ENCODE results near the gene PCDHB13.
"Not testable (repeated sequence)": the region's sequence is repeated elsewhere in the genome, so short reads cannot be mapped to it uniquely, and the experiment has no call there.

PCDHB13 gene

DNA sequence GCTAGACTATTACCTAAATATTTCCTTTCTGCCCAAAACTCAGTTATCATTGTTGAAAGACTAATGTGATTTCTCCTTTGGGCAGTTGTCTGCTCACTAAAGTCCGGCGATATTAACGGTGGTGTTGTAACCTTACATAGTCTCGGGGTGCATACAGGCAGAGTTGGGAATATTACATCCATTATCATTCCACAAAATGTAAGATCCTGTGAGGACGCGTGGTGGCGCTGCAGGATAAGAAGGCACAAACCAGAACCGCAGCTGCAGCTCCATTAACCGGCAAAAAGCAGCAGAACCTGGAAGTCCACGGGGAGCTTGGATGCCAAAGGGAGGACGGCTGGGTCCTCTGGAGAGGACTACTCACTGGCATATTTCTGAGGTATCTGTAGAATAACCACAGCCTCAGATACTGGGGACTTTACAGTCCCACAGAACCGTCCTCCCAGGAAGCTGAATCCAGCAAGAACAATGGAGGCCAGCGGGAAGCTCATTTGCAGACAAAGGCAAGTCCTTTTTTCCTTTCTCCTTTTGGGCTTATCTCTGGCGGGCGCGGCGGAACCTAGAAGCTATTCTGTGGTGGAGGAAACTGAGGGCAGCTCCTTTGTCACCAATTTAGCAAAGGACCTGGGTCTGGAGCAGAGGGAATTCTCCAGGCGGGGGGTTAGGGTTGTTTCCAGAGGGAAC lies at the start of gene PCDHB13:
TSS of gene PCDHB13 (plus strand) at position 264 of the 684 bp plus-strand sequence. CDS start at position 469, 205 bp downstream.
- not testable (repeated sequence) for DNase-seq (ENCODE audit: low read depth)

DNA sequence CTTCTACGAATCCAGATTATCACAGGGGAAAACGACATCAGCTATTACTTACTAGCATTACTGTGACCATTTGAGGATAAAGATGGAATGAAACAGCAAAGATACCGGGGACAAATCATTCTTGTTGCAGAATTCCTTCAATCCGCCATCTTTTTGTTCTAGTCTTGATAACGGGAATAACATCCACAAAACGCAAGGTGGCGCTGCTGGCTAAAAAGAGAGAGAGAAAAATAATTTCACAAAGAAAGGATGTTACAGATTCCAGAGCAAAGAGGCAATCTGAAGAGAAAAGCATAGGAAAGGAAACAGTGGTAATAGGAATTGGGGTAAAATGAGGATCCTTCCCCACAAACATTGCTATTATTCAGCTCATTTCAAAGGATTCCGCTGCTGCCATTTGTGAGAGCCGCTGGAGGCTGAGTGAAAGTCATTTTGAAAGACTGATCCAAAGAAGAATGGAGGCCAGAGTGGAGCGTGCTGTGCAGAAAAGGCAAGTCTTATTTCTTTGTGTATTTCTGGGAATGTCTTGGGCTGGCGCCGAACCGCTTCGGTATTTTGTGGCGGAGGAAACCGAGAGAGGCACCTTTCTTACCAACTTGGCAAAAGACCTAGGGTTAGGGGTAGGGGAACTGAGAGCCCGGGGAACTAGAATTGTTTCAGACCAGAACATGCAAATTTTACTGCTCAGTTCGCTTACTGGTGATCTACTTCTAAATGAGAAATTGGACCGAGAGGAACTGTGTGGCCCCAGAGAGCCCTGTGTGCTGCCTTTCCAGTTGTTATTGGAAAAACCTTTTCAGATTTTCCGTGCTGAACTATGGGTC lies 41.1 kb upstream of the PCDHB13 start, which contains the start of gene PCDHB7:
TSS of gene PCDHB7 (plus strand) at position 264 of the 824 bp plus-strand sequence. CDS start at position 456, 192 bp downstream.
- DNase-seq (ENCODE audit: low read depth): no peak

DNA sequence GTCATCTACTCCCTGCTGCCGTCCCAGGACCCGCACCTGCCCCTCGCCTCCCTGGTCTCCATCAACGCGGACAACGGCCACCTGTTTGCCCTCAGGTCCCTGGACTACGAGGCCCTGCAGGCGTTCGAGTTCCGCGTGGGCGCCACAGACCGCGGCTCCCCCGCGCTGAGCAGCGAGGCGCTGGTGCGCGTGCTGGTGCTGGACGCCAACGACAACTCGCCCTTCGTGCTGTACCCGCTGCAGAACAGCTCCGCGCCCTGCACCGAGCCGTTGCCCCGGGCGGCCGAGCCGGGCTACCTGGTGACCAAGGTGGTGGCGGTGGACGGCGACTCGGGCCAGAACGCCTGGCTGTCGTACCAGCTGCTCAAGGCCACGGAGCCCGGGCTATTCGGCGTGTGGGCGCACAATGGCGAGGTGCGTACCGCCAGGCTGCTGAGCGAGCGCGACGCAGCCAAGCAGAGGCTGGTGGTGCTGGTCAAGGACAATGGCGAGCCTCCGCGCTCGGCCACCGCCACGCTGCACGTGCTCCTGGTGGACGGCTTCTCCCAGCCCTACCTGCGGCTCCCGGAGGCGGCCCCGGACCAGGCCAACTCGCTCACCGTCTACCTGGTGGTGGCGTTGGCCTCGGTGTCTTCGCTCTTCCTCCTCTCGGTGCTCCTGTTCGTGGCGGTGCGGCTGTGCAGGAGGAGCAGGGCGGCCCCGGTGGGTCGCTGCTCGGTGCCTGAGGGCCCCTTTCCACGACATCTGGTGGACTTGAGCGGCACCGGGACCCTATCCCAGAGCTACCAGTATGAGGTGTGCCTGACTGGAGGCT lies 39.2 kb upstream of the PCDHB13 start:
- DNase-seq (ENCODE audit: low read depth): not testable (repeated sequence)

DNA sequence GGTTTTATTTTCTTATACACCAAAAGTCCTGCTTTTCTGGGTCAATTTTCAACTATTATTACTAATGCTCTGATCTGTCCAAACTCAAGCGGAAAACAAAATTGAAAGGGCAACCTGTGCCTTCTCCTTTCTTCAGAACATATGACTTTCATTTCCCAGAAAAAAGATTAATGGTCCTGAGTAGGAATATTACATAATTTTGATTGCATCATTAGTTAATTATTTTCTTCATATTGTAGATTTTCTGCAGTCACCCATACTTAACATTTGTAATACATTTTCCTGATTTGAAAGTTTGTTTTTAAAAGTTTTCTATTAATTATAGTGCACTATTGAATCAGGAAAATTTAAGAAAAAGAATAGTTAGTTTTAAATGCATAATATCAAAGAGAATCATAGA lies 37.8 kb upstream of the PCDHB13 start:
- DNase-seq (ENCODE audit: low read depth): no peak

DNA sequence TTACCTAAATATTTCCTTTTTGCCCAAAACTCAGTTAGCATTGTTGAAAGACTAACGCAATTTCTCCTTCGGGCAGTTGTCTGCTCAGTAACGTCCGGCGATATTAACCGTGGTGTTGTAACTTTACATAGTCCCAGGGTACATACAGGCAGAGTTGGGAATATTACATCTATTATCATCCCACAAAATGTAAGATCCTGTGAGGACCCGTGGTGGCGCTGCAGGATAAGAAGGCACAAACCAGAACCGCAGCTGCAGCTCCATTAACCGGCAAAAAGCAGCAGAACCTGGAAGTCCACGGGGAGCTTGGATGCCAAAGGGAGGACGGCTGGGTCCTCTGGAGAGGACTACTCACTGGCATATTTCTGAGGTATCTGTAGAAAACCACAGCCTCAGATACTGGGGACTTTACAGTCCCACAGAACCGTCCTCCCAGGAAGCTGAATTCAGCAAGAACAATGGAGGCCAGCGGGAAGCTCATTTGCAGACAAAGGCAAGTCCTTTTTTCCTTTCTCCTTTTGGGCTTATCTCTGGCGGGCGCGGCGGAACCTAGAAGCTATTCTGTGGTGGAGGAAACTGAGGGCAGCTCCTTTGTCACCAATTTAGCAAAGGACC lies 36.0 kb upstream of the PCDHB13 start, which contains the start of gene PCDHB8:
TSS of gene PCDHB8 (plus strand) at position 214 of the 615 bp plus-strand sequence. CDS start at position 459, 245 bp downstream.
- not testable (repeated sequence) for DNase-seq (ENCODE audit: low read depth)

DNA sequence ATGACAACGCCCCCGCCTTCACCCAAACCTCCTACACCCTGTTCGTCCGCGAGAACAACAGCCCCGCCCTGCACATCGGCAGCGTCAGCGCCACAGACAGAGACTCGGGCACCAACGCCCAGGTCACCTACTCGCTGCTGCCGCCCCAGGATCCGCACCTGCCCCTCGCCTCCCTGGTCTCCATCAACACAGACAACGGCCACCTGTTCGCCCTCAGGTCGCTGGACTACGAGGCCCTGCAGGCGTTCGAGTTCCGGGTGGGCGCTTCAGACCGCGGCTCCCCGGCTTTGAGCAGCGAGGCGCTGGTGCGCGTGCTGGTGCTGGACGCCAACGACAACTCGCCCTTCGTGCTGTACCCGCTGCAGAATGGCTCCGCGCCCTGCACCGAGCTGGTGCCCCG lies 34.3 kb upstream of the PCDHB13 start:
- not testable (repeated sequence) for DNase-seq (ENCODE audit: low read depth)

DNA sequence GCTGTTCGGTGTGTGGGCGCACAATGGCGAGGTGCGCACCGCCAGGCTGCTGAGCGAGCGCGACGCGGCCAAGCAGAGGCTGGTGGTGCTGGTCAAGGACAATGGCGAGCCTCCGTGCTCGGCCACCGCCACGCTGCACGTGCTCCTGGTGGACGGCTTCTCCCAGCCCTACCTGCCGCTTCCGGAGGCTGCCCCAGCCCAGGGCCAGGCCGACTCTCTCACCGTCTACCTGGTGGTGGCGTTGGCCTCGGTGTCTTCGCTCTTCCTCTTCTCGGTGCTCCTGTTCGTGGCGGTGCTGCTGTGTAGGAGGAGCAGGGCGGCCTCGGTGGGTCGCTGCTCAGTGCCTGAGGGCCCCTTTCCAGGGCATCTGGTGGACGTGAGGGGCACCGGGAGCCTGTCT lies 33.8 kb upstream of the PCDHB13 start:
- DNase-seq (ENCODE audit: low read depth): not testable (repeated sequence)

DNA sequence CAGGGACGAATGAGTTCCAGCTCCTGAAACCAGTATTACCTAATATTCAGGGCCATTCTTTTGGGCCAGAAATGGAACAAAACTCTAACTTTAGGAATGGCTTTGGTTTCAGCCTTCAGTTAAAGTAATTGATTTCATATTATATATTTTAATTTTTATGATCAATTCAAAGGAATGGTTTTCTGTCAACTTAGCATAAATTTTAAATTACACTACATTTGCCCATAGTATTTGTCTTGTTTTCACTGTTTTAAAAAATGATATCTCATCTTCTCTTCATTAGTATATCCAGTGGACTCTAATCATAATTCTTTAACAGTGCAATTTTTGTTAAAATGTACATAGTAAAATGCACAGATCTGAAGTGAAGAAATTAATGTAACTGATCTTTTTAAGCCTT lies 33.4 kb upstream of the PCDHB13 start:
- DNase-seq (ENCODE audit: low read depth): no peak

DNA sequence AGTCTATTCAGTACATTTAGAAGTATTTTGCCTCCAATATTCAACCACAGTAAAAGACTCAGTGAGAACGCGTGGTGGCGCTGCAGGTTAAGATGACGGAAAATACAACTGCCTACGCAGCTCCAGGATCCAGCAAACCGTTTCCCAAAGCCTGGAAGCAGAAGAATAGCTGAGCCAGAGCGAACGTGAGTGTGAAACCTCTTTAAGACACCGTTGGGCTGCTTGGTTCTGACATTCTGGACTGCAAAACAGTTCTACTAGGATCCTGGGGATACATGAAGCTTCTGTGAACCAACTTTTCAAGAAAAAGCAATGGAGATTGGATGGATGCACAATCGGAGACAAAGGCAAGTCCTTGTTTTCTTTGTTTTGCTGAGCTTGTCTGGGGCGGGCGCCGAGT lies 31.5 kb upstream of the PCDHB13 start, which contains the start of gene PCDHB16:
TSS of gene PCDHB16 (plus strand) at position 140 of the 400 bp plus-strand sequence. CDS start at position 313, 173 bp downstream.
- no peak for DNase-seq (ENCODE audit: low read depth)

DNA sequence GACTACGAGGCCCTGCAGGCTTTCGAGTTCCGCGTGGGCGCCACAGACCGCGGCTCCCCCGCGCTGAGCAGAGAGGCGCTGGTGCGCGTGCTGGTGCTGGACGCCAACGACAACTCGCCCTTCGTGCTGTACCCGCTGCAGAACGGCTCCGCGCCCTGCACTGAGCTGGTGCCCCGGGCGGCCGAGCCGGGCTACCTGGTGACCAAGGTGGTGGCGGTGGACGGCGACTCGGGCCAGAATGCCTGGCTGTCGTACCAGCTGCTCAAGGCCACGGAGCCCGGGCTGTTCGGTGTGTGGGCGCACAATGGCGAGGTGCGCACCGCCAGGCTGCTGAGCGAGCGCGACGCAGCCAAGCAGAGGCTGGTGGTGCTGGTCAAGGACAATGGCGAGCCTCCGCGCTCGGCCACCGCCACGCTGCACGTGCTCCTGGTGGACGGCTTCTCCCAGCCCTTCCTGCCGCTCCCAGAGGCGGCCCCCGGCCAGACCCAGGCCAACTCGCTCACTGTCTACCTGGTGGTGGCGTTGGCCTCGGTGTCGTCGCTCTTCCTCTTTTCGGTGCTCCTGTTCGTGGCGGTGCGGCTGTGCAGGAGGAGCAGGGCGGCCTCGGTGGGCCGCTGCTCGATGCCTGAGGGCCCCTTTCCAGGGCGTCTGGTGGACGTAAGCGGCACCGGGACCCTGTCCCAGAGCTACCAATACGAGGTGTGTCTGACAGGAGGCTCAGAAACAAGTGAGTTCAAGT lies 29.4 kb upstream of the PCDHB13 start:
- not testable (repeated sequence) for DNase-seq (ENCODE audit: low read depth)

DNA sequence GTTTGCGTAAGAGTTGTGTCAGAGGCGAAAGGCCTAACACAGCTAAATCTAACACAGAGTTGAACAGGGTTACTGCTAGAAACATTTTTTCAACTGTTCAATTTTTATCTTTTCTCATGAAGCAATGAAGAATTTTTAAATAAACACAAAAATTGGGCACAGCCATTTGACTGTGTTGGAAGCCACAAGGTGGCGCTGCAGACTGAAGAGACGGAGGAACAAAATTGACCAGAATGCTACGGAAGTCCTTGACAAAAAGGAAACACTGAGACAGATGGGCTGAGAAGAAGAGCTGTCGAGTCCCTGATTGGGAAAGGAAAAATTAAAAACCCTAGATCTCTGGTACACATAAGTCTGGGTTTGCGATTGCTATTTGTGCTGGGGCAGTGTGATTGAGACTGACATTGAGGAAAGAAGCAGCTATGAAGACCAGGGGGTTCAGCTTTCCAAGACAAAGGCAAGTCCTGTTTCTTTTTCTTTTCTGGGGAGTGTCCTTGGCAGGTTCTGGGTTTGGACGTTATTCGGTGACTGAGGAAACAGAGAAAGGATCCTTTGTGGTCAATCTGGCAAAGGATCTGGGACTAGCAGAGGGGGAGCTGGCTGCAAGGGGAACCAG lies 26.7 kb upstream of the PCDHB13 start, which contains the start of gene PCDHB9:
TSS of gene PCDHB9 (plus strand) at position 265 of the 616 bp plus-strand sequence. CDS start at position 423, 158 bp downstream.
- DNase-seq (ENCODE audit: low read depth): peak; percentile 10

DNA sequence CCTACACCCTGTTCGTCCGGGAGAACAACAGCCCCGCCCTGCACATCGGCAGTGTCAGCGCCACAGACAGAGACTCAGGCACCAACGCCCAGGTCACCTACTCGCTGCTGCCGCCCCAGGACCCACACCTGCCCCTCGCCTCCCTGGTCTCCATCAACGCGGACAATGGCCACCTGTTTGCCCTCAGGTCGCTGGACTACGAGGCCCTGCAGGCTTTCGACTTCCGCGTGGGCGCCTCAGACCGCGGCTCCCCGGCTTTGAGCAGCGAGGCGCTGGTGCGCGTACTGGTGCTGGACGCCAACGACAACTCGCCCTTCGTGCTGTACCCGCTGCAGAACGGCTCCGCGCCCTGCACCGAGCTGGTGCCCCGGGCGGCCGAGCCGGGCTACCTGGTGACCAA lies 25.0 kb upstream of the PCDHB13 start:
- not testable (repeated sequence) for DNase-seq (ENCODE audit: low read depth)

DNA sequence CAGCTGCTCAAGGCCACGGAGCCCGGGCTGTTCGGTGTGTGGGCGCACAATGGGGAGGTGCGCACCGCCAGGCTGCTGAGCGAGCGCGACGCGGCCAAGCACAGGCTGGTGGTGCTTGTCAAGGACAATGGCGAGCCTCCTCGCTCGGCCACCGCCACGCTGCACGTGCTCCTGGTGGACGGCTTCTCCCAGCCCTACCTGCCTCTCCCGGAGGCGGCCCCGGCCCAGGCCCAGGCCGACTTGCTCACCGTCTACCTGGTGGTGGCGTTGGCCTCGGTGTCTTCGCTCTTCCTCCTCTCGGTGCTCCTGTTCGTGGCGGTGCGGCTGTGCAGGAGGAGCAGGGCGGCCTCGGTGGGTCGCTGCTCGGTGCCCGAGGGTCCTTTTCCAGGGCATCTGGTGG lies 24.6 kb upstream of the PCDHB13 start:
- not testable (repeated sequence) for DNase-seq (ENCODE audit: low read depth)

DNA sequence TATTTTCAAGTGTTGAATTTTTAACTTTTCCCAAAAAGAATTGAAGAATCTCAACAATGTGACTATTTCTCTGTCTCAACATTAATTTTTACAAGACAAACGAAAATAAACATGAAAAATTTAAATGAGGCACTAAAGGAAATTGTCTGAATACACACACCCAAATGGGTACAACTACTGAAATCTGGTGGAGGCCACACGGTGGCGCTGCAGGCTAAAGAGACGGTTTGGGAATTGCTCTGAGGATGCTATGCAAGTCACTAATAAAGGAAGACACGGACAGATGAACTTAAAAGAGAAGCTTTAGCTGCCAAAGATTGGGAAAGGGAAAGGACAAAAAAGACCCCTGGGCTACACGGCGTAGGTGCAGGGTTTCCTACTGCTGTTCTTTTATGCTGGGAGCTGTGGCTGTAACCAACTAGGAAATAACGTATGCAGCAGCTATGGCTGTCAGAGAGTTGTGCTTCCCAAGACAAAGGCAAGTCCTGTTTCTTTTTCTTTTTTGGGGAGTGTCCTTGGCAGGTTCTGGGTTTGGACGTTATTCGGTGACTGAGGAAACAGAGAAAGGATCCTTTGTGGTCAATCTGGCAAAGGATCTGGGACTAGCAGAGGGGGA lies 21.5 kb upstream of the PCDHB13 start, which contains the start of gene PCDHB10:
TSS of gene PCDHB10 (plus strand) at position 244 of the 616 bp plus-strand sequence. CDS start at position 444, 200 bp downstream.
- no peak for DNase-seq (ENCODE audit: low read depth)

DNA sequence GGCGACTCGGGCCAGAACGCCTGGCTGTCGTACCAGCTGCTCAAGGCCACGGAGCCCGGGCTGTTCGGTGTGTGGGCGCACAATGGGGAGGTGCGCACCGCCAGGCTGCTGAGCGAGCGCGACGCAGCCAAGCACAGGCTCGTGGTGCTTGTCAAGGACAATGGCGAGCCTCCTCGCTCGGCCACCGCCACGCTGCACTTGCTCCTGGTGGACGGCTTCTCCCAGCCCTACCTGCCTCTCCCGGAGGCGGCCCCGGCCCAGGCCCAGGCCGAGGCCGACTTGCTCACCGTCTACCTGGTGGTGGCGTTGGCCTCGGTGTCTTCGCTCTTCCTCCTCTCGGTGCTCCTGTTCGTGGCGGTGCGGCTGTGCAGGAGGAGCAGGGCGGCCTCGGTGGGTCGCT lies 19.4 kb upstream of the PCDHB13 start:
- DNase-seq (ENCODE audit: low read depth): not testable (repeated sequence)

DNA sequence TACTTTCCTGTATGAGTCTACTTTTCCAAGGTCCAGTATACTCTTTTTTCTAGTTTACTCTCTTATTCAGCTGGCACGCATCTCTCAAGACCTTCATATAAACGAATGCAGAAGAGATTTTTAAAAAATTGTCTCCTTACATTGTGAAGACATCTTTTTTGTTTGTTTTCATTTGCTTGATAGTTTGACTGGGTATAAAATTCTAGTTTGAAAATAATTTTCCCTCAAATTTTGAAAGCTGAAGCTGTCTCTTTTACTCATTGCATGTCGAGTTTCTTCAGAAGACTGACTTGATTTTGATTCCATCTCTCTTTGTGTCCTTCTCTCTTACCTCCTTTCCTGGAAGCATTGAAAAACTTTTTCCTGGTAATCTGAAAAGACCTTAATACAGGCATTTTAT lies 17.4 kb upstream of the PCDHB13 start:
- no peak for DNase-seq (ENCODE audit: low read depth)

DNA sequence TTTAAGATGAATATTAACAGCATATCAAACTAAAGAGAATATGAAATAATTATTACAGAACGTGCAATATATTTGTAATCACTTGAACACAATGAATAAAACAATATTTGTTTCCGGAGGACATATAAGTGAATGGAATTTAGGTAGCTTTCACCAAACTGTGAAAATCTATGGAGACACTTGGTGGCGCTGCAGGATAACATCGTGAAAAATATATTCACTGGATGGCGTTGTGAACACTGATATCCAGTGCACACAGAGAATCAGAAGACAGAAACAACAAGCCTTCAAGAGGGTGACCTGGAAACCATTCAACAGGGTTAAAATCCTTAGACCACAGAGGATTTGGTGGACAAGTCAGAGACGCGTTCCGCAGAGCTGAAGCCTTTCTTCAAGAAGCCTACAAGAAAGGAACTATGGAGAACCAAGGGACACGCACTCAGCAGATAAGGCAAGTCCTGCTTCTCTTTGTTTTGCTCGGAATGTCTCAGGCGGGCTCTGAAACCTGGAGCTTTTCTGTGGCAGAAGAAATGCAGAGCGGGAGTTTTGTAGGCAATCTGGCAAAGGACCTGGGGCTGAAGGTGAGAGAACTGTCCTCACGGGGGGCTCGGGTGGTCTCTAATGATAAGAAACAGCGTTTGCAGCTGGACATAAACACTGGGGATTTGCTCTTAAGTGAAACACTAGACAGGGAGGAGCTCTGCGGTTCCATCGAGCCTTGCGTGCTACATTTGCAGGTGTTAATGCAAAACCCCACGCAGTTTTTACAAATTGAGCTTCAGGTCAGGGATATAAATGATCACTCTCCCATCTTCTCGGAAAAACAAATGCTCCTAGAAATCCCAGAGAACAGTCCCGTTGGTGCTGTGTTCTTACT lies 14.1 kb upstream of the PCDHB13 start, which contains the start of gene PCDHB11:
TSS of gene PCDHB11 (plus strand) at position 269 of the 877 bp plus-strand sequence. CDS start at position 417, 148 bp downstream.
- DNase-seq (ENCODE audit: low read depth): no peak

DNA sequence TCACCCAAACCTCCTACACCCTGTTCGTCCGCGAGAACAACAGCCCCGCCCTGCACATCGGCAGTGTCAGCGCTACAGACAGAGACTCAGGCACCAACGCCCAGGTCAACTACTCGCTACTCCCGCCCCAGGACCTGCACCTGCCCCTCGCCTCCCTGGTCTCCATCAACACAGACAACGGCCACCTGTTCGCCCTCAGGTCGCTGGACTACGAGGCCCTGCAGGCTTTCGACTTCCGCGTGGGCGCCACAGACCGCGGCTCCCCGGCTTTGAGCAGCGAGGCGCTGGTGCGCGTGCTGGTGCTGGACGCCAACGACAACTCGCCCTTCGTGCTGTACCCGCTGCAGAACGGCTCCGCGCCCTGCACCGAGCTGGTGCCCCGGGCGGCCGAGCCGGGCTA lies 12.6 kb upstream of the PCDHB13 start:
- DNase-seq (ENCODE audit: low read depth): not testable (repeated sequence)

All from stimulated activated CD8-positive, alpha-beta memory T cell treated with anti-CD3 and anti-CD28 coated beads, Interleukin-12 subunit alpha, Interleukin-12 subunit beta, amount 100 ng/mL, for 1 hour (primary cell).